Adrenal gland (tissue), 12 donors: ENCODE data around the gene POLR3B. TPM values are rescaled to one million over a fixed set of nuclear protein-coding genes. Genes with fewer than 3 reads are reported as not detected.

ENCODE experiments used
- DNase-seq, 7 donors: peaks; one replicate each; pipeline ENCODE4 v3.0.0-alpha.2; 2019 to 2020
- H3K27ac ChIP-seq, 5 donors: fragments of 200-600 bp; sonication (generic) in 4 of 5; 1 replicate in 3 of 5; 2 replicates in 2 of 5; pipeline versions ENCODE4 v1.5.1 to v1.8.0; 2016 to 2020; ENCODE audit warnings: mild to moderate bottlenecking in 1 of 5
- H3K27me3 ChIP-seq: fragments of 200-600 bp; 2 replicates; pipeline ENCODE4 v1.8.0; 2021
- H3K36me3 ChIP-seq, 2 donors: fragments of 200-600 bp; replicated peaks in 1 of 2; 1 replicate in 1 of 2; 2 replicates in 1 of 2; pipeline versions ENCODE4 v1.5.1 to v1.8.0; 2018 to 2022
- H3K4me1 ChIP-seq, 2 donors: fragments of 200-600 bp; replicated peaks in 1 of 2; 1 replicate in 1 of 2; 2 replicates in 1 of 2; pipeline versions ENCODE4 v1.5.1 to v1.8.0; 2018 to 2021
- H3K4me3 ChIP-seq, 4 donors: fragments of 200-600 bp; sonication (generic) in 3 of 4; one replicate each; pipeline ENCODE4 v1.5.1; 2016 to 2018
- H3K9me3 ChIP-seq, 3 donors: fragments of 200-600 bp; sonication (generic) in 1 of 3; replicated peaks in 1 of 3; 1 replicate in 2 of 3; 2 replicates in 1 of 3; pipeline versions ENCODE4 v1.5.1 to v1.8.0; 2016 to 2021
- CTCF ChIP-seq, 6 experiments: fragments of 450-650 bp in 4 of 6; fragments of 200-600 bp in 2 of 6; sonication (generic) in 1 of 6; IDR thresholded peaks; 1 replicate in 5 of 6; 2 replicates in 1 of 6; pipeline versions ENCODE4 v1.5.1 to v1.8.0; 2016 to 2021; ENCODE audit warnings: antibody characterized with exemption in 6 of 6, mild to moderate bottlenecking in 2 of 6, moderate library complexity in 1 of 6
- POLR2A ChIP-seq, 2 donors: fragments of 450-650 bp; IDR thresholded peaks; one replicate each; pipeline ENCODE4 v1.6.1; 2017; ENCODE audit warnings: antibody characterized with exemption in 2 of 2, mild to moderate bottlenecking in 2 of 2, moderate library complexity in 1 of 2
- WGBS, 4 donors: extraction: QIAGEN DNeasy Blood & Tissue Kit in 2 of 4; methylation state at CpG; one replicate each; pipeline versions ENCODE4 v1.1.5 to v1.1.7; 2013 to 2017; 5-methylcytosine and 5-hydroxymethylcytosine counted together
- intact Hi-C, 2 donors: fragments of 100-400 bp; cut with DNase I; formaldehyde crosslinking; loops; one replicate each; pipeline versions ENCODE4 v1.14.1 to v1.15.0; 2022 to 2023
- polyA plus RNA-seq, 3 donors: library from polyadenylated mRNA; stranded (reverse); fragments of 200-250 nt in 2 of 3; fragments of 350-450 nt in 1 of 3; fragmentation: Illumina TruSeq in 1 of 3; extraction: RNeasy Lipid Tissue Mini Kit (QIAGEN cat#74804) in 1 of 3; gene quantifications; one replicate each; pipeline ENCODE4 v1.2.3, GENCODE V29; 2013 to 2014
- total RNA-seq, 9 donors: library from RNA; depleted of rRNA in 4 of 9; stranded (reverse); fragments of >200 nt in 4 of 9; fragments of 120-200 nt in 1 of 9; fragmentation: NEBNext Ultra II Directional in 1 of 9; extraction: Animal tissue kit (Norgen Biotek cat#: 25700) in 1 of 9; gene quantifications; one replicate each; pipeline versions ENCODE4 v1.1.0 to v1.2.4, GENCODE V29; 2013 to 2023
- donor health status: healthy with polysubstance abuse.
- donor health status: Bipolar disorder and iron deficiency.
- donor health status: DM: yes; HTN: yes; CAD: no.
- donor health status: DM: no; HTN: no; CAD: no.
- donor health status: DM: no; HTN: no; CAD: no.
- donor health status: DM: yes; HTN: yes; CAD: no.

The POLR3B gene
- total and polyA plus RNA-seq, 12 donors: 2.6 to 33.8 (median 13.7) TPM

DNA sequence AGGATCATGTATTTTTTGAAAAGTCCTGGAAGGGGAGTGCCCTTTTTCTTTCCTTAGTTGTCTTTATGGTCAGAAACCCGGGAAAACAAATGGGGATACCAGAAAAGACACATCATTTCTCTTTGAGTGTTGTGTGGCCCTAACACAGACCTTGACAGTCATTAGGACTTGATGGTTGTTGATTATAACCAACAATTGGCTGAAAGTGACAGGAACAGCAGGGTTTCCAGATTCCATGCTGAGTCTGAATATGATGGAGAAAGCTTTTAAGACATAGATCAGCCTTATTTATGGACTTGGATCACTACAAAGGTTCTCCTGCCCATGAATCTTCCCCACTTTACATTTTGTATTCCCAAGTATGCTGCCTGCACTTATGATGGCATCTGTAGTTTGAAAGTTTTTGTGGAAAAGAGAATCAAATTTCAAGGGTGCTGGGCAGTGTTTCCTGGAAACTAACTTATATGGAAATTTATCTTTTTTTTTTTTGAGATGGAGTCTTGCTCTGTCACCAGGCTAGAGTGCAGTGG lies 30.4 kb downstream of the POLR3B start:
- Histone ChIP-seq H3K4me3 (no peak overlapping the region), H3K4me1 (no peaks in the 10 kb centered on the region), H3K9me3 (no peaks in the 10 kb centered on the region), H3K27me3 (no peaks in the 10 kb centered on the region), H3K27ac (no peak overlapping the region), H3K36me3 (peaks cover 0 to 4% of the 10 kb centered on the region in 2 donors)
- no peak for DNase-seq
- TF ChIP-seq CTCF (IDR thresholded peaks at IDR 0.05) (no peak), POLR2A (IDR thresholded peaks at IDR 0.05) (no peak)
- intact Hi-C loops: loop anchor here (5.0 to 10.0 kb wide), 3 partner anchors 457 to 537 kb away; no protein-coding TSS in a partner anchor
- WGBS, 4 donors: 71 to 81% (median 78%) methylated on average over 1 of the region's 1 CpG

GRCh38 chr12:106389151-106389550 lies 31.6 kb downstream of the POLR3B start:
- TF ChIP-seq CTCF (IDR thresholded peaks at IDR 0.05): no peak
- TF ChIP-seq POLR2A (IDR thresholded peaks at IDR 0.05): no peak
- Histone ChIP-seq H3K27me3 (no peaks in the 10 kb centered on the region), H3K9me3 (no peaks in the 10 kb centered on the region), H3K27ac (no peak overlapping the region), H3K4me3 (no peak overlapping the region), H3K36me3 (peaks cover 0 to 11% of the 10 kb centered on the region in 2 donors), H3K4me1 (no peaks in the 10 kb centered on the region)
- DNase-seq: no peak
- 77 to 87% (median 83%) methylated on average over 4 of the region's 4 CpGs for WGBS, 4 donors
- intact Hi-C loops: loop anchor here (5.0 to 10.0 kb wide), 3 partner anchors 456 to 536 kb away; no protein-coding TSS in a partner anchor

DNA sequence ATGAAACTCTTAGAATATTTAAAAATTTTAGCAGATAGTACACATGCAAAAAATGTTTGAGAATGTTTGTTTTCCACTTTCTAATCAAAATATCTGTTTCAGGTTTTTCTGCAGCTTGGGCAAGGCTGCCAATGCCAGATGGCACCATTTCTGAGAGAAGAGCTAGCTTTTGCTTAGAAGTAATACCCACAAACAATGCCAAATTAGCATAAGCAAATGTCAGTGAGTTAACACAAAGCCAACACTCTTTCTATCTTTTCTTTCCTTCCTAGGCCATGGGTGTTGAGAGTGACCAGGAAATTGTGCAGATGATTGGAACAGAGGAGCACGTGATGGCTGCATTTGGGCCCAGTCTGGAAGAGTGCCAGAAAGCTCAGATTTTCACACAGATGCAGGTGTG lies 35.2 kb downstream of the POLR3B start:
- H3K4me1 ChIP-seq: no peaks in the 10 kb centered on the region
- H3K36me3 ChIP-seq: peaks cover 0 to 20% of the 10 kb centered on the region in 2 donors
- WGBS, 4 donors: 80 to 94% (median 90%) methylated on average over 1 of the region's 1 CpG
- H3K9me3 ChIP-seq: no peaks in the 10 kb centered on the region
- H3K4me3 ChIP-seq: no peak overlapping the region
- no peak overlapping the region for H3K27ac ChIP-seq
- H3K27me3 ChIP-seq: no peaks in the 10 kb centered on the region
- DNase-seq: no peak
- no peak for TF ChIP-seq POLR2A (IDR thresholded peaks at IDR 0.05)
- TF ChIP-seq CTCF (IDR thresholded peaks at IDR 0.05): no peak
- intact Hi-C loops: no loop called here

DNA sequence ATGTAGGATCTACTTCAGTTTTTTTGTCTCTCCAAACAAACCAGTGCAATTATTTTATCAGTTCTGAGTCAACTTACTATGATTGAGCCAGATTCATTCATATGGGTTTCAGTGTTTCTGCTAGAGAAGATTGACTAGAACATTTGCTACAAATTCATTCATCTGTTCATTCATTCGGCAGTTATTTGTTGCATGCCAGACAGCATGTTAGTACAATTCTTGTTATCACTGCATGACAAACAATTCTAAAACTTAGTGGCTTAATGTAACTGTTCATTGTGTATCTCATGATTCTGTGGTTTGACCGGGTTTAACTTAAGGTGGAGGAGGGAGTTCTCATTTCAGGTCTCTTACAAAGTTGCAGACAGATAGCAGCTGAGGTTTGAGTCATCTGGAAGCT lies 52.3 kb downstream of the POLR3B start:
- no peak overlapping the region for H3K27ac ChIP-seq
- intact Hi-C loops: no loop called here
- H3K9me3 ChIP-seq: no peaks in the 10 kb centered on the region
- H3K4me3 ChIP-seq: no peak overlapping the region
- DNase-seq: no peak
- H3K36me3 ChIP-seq: peaks cover 0 to 5% of the 10 kb centered on the region in 2 donors
- WGBS, 4 donors: 70 to 89% (median 88%) methylated on average over 2 of the region's 2 CpGs
- TF ChIP-seq CTCF (IDR thresholded peaks at IDR 0.05) (no peak), POLR2A (IDR thresholded peaks at IDR 0.05) (no peak)
- H3K4me1 ChIP-seq: no peaks in the 10 kb centered on the region
- H3K27me3 ChIP-seq: no peaks in the 10 kb centered on the region
